Pons (tissue), 1 donor: ENCODE results near the gene ST3GAL4.
A peak's percentile ranks its signal among the peaks of the same experiment; 100 is the strongest.

ENCODE experiments used
- DNase-seq: peaks from one replicate; pipeline ENCODE4 v3.0.0-alpha.2; 2016; ENCODE audit warnings: low spot score

Gene ST3GAL4

DNA sequence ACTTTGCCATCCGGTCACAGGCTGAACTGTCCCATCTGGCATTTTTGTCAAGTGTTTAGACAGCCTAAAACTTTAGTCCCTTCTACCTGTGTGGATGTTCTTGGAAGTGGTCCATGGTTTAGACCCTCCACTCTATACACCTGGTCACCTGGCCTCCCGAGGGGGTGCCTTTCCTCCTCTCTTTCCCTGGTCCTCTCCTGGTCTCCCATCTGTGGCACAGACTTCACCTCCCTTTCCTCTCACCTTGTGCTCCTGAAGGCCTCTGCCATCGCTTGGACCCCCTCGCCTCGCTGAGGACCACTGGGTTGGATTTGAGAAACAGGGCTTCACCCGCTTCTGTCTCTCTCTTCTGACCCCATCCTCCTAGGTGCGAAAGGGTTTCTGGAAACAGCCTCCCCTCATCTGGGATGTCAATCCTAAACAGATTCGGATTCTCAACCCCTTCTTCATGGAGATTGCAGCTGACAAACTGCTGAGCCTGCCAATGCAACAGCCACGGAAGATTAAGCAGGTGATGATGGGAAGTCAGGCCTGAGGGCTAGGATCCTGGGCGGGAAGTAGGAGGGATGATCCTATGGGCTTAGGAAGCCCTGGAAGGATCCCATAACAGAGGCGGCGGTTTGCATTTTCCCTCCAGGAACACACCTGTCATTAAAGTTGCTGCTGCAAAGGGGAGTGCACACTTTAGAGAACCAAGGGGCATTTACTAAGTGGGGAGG is 53.6 kb downstream of the ST3GAL4 start:
- DNase-seq = no peak

DNA sequence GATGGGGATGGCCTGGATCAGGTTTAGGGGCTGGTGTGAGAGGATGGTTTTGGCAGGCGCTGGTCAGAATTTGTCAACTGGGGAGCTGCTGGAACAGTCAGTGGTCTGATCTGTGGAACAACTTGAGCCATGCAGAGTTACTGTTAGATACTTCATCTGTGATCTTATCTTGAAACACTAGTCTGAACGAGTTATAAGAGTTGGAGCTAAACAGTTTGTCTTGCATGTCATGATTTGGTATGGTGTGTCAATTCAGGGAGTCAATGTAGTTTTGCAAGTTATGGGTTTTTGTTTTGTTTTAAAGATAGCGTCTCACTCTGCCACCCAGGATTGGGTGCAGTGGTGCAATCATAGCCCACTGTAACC is 54.1 kb downstream of the ST3GAL4 start:
- no peak for DNase-seq

DNA sequence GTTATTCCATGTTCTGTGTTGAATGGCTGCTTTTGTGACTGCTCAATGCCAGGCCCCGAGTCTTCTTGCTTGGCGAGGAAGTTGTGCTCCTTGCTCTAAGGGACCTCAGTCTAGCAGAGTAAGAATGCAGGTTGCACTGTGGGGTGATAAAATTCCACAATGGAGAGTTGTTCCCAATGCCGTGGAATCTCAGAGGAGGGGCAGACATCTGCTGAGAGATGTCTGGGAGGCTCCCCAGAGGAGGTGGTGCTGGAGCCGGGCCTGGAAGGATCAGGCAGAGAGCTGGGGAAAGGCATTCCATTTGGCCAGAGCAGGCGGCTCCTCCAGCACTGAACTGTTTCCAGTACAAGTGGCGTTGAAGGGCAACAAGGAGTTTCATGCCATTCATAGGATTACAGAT is 55.2 kb downstream of the ST3GAL4 start:
- peak; percentile 55 for DNase-seq

DNA sequence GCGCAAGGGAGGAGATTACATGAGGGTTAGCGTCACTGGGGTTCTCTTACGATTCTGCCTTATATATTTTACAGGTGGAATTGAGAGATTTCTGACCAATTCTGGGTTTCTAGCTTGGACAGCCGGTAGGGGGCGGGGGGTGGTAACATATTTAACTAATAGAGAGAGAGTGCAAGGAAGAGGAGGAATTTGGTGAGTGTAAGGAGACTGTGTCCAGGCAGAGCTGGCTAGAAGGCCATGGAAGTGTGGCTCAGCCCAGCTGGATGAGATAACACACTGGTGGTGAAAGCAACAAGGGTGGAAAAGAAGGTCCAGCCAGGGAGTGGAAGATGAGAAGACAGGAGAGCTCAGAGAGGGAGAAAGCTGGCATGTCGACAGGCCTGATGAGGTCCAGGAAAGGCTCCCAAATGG is 56.5 kb downstream of the ST3GAL4 start:
- DNase-seq = no peak

DNA sequence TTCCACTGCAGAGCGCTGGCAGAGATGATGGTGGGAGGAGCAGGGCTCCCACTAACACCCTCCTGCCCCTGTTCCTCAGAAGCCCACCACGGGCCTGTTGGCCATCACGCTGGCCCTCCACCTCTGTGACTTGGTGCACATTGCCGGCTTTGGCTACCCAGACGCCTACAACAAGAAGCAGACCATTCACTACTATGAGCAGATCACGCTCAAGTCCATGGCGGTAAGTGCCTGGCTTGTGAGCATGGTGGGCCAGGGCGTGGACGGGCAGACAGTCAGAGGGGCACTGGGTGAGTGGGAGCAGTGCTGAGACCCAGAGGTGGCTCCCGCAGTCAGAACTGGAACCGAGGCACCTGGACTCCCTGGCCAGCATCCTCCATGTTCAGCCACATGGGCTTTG is 57.9 kb downstream of the ST3GAL4 start:
- DNase-seq = no peak

DNA sequence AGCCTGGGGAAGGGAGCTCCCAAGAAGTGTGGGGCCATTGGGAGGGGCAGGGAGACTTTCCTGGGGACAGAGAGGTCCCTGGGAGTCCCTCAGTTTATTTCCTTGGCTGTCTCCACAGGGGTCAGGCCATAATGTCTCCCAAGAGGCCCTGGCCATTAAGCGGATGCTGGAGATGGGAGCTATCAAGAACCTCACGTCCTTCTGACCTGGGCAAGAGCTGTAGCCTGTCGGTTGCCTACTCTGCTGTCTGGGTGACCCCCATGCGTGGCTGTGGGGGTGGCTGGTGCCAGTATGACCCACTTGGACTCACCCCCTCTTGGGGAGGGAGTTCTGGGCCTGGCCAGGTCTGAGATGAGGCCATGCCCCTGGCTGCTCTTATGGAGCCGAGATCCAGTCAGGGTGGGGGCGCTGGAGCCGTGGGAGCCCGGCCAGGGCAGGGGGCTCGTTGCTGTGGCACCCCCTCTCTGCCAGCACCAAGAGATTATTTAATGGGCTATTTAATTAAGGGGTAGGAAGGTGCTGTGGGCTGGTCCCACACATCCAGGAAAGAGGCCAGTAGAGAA is 58.4 kb downstream of the ST3GAL4 start:
- no peak for DNase-seq

DNA sequence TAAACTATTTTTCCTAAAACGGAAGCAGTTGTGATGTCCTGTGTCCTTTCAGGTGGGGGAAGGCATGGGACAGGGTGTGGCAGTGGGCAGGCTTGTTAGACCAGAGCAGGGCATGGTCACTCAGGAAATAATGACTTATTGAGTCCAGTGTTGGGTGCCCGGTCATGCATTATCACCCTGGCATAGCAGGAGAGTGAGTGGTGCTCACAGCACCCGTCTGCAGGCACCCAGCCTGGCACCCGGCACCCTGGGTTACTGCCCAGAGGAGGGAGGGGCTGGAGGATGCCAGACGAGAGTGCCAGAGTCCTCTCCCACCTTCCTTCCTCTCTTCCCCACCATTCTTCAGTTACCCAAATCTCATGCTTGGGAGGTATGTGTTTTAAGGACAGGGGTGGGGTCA is 59.1 kb downstream of the ST3GAL4 start:
- peak; percentile 38 for DNase-seq

DNA sequence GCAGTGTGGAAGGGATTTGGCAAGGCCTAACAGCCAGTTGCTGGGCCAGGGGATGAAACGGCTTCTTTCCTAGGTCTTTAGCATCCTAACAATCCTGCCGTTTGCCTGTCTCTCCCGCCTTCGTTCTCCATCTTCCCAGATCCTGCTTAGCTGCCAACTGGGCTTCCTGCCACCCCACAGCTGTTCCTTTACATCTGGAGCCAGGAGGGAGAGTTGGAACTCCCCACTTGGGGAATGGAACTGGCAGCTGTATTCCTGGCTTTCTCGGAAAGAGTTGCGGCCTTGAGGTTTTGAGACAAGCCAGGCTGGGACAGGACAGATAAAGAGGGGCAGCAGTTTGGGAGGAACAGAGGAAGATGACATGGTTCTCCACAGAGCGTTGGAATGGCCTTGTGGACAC is 59.6 kb downstream of the ST3GAL4 start:
- DNase-seq = peak; percentile 90

DNA sequence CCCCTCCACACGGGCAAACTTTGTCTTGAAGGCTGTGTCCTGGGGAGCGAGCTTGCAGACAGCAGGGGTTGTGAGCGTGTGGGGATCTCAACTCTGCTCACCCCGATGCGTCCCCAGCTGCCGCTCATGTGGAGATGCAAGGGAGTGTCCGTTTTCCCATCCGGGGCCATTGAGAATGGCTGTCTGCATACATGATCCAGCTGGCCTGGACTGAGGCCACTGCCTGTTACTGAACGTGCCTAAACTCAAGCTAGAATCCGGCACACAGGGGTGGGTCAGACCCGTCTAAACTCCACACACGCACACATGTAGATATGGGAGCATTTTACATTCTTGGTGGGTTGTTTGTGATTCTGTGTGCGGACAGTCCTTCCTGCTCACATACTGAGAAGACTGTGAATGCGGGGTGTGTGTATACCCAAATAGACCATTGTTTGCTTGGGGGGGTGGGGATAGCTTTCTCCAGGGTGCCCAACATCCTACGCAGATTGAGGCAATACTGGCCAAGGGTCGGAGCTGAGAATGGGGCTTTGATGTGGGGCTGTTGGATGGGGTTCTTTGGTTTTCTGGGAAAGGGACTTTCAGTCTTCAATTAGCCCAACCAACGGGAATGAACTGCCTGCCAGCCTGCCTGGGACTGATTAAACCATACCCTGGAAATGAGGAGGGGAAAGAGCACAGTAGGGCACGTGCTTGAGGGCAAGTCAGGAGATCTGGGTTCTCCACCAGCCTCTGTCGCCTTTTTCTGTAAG is 60.4 kb downstream of the ST3GAL4 start:
- peak; percentile 75 for DNase-seq

DNA sequence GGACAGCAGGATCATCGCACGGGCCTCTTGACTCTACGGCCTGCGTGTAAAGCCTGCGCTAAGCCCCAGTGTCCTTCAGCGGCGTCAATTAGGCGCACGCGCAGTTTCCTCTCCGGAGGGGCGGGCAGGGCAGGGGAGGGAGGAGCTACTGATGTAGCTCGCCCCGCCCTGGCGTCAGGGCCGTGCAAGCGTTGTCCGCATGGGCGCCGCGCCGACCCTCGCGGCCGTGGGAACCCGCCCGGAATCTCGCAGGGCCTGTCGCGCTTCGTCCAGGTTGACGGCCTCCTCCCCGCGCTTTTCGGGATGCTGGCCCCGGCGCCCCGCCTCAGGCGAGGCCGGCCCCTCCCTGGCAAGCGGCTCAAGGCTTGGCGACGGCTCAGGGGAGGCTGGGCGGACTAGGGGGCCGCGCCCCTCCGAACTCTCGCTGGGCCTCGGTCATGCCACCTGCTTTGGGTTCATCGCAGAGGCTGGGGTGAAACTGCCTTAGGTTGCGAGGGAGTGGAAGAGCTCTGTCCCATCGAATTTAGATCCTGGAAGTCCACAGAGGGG is 61.1 kb downstream of the ST3GAL4 start:
- DNase-seq = peak; percentile 75

DNA sequence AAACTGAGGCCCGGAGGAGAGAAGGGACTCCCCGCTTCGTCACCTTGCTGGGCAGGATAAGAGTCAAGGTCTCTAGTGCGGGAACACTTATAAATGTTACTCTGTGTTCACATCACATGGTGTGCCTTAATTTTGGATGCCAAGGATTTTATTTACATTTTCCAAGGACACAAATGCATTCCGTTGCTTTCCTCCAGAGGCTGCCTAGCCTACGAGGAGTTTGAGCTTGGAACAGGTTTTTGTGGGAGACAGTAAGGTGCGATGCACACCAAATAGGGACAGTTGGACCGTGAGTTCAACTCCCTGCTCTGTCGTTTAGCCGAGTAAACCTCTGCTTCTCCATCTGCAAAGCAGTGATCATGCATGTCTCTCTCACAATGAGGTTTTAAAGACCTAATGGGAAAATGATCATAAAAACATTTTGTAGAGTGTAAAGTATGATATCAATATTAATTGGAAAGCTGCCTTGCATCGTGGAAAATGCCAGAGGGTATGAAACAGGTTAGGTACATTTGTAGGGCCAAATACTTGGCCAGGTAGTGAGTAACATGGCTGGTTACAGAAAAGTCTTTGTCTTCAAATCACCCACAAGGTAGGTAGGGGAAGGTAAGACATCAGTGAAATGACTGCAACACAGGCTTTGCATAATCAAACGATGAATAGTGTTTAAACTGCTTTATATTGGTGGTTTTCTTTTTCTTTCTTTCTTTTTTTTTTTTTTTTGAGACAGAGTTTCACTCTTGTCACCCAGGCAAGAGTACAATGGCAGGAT is 61.8 kb downstream of the ST3GAL4 start:
- DNase-seq = no peak

DNA sequence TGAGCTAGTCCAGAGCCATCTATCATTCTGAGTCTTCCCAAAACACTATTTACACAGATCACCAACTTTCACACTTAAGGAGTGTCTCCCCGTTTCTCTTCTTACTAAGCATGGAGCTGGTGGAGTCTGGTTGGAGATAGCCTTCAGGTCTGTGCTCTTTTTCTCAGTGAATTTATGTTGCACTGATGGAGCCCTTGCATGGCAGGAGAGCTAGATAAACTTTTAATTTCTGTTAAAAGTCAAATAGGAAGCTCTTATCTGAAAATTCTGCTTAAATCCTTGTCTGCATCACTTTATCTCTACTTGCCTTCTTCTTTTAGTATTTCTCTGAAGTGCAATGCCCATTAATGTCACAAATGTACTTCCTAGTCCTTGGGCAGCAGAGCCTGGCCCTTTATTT is 63.4 kb downstream of the ST3GAL4 start:
- DNase-seq = no peak

DNA sequence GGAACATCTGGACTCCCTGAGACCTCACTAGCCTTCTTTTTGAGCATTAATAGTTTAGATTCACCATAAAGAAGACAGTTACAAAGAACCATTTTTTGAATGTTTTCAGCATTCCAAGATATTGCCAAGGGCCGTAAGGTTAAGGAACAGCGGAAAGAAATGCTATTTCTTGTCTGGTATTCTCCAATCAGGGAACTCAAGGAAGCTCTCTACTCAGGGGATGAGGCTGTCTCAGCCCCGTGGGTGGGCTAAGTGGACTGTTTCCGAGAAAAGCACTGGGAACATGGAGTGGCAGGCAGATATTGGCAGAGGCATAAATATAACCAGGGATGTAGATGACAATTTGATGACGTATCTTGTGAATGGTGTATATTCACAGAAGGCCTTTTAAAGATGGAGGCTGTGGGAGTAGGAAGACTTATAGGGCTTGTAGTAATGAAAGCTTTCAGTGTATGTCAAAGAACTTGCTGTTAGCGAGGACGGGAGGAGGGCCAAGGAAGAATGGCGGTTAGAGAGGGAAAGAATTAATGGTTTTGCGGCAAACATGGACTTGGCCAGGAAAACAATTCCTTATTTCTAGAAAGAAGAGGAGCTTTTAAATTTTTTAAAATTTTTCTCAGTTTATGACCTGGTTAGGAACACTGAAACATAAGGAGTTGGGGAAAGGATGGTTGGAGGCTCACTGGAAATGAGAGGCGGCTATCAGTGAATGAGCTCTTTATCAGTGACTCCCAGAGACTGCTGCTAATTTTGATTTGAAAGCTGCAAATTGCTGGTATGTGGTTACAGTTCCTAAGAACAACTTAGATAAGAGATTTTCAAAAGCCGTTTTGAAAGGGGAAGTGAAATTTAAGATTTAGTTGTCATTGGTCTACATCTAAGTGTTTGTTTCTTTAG is 64.6 kb downstream of the ST3GAL4 start:
- peak; percentile 71 for DNase-seq

DNA sequence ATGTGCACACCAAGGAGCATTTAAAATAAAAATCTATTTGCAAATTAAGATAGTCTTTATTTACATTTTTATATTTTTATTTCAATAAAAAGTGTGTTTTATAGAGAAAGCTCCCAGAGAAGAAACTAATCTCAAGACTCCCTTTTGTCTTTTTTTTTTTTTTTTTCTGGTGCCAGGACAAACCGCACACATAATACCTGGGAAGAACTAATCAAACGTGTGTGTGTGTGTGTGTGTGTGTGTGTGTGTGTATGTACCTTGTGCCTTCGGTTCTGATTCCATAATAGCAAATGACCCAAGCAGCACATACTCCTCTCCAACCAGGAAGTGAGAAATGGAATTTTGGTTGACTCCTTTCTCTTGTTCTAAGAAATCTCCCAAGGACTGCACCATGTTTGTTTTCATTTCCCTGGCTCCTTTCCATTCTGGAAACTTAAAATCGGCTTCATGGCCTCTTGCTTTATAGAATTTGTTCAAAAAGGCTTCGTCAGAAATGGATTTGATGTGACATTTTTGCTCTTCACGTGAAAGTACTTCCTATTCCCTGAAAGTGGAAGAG is 65.3 kb downstream of the ST3GAL4 start:
- DNase-seq = no peak

DNA sequence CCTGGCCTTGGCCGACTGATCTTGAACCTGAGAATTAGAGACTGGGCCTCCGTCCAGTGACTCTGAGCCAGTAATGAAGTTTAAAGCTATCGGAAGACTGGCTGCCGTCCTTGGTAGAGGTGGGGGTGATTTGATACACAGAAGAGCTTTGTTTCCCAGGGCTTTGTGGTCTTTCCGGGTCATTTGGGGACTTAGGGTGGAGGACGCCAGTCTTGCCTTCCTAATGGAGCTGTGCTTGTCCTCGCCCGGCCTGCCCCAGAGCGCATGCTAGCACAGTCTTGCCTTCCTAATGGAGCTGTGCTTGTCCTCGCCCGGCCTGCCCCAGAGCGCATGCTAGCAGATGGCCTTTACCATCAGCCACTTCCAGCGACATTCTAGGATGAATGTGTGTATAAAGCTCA is 65.8 kb downstream of the ST3GAL4 start:
- peak; percentile 43 for DNase-seq

DNA sequence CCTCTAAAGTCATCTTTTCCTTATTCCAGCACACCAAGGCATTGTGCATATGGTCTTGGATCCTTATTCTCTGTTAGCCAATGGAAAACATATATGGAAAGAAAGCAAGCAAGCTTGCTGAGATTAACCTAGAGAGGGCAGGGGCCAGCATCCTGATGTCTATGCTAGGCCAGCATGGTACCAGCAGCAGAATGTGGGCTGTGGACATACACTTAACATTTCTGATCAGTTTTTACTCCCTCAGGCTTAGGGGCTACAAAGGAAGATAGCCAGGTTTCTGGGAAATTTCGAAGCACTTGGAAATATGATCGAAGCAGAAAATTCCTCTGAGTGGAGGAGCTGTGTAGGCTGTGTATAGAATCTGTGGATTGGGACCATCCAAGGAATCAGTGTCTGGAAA is 67.0 kb downstream of the ST3GAL4 start:
- DNase-seq = no peak

DNA sequence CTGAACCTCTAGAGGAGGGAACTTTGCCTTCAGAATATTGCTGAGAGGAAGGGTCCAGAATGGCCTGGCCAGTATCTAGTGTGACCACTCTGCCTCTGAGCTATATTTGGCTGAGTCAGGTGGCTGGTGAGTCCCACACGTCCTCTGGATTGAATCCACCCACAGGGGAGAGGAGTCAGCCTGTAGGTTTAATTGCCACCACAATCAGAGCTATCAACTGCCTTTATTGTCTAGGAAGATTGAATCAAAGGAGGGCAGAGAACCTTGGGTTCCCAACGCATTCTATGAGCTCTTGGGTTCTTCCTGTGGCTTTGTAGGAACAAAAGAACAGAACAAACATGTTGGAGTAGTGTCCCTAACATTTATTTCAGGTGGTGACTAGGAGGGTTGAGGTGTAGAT is 67.7 kb downstream of the ST3GAL4 start:
- DNase-seq = no peak

DNA sequence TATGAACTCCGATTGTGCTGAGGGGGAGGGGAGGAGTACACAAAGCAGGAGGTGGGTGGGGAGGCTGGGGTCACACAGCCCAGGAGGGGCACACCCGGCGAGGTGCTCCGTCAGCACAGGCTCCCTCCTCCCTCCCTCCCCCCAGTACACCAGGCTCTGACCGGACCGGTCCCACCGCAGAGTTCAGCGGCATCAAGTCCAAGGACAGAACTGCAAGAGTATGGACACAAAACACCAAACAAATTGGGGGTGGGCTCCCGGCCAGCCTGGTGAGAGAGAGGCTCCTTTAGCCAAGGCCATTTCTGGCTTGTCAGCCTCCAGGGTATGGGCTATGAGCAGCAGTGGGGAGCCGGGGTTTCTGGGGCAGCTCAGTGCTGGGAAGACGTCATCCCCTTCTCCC is 68.3 kb downstream of the ST3GAL4 start:
- DNase-seq = no peak

DNA sequence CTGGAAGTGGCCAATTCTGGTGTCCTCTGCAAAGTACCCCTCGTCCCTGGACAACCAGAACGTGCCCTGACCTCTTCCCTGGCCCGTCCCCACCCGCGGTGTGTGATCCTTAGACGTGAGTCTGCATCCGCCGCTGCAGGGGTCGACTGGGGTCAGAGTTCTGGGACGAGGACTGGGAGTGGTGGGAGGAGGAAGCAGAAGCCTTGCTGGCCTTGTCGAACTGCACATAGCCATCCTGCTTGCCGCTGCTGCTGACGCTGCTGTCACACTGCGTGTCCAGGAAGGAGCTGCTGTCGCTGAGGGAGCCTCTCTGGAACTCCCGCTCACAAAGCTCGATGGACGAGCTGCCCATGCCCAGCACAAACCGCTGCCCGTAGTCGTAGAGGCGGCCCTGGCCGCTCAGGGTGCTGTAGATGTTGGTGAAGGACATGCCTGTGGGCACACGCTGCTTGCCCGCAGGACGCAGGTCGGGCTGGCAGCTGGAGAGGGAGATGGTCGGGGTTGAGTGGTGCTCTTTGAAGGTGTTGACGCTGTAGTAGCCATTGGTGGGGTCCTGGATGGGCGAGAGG is 69.1 kb downstream of the ST3GAL4 start:
- no peak for DNase-seq

DNA sequence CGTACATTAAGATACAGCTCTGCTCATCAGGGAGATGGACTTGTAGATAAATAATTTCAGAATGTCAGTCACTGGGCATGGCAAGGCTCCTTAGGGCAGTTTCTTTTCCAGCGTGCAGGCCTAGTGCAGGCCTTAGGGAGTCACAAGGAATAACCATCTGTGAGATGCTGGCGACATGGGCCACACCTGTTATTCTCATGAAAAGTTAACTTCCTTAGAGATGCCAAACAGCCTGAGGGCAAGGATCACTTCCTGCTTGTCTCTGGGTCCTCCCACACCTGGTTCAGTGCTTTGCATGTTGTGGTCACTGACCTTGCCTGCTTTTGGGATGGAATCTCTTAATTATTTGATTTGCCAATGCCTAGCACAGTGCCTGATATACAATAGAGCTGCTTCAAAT is 70.6 kb downstream of the ST3GAL4 start:
- DNase-seq = no peak
